AG09309 (cell line): ENCODE measurements around the gene IL10.

Experiments
- DNase-seq: peaks from one replicate; pipeline ENCODE4 v3.0.0-alpha.2; 2010; ENCODE audit warnings: low read depth
- H3K4me3 ChIP-seq: 2 replicates; pipeline ENCODE4 v1.5.1; 2011; ENCODE audit warnings: mild to moderate bottlenecking, low read depth, low read length, moderate library complexity; ENCODE audit not compliant: control insufficient read depth
- CTCF ChIP-seq: IDR thresholded peaks from 2 replicates; pipeline ENCODE4 v1.5.1; 2011; ENCODE audit warnings: mild to moderate bottlenecking, low read depth, low read length, inconsistent platforms; ENCODE audit not compliant: insufficient read depth, control insufficient read depth; ENCODE audit errors: missing control alignments

The IL10 gene

DNA sequence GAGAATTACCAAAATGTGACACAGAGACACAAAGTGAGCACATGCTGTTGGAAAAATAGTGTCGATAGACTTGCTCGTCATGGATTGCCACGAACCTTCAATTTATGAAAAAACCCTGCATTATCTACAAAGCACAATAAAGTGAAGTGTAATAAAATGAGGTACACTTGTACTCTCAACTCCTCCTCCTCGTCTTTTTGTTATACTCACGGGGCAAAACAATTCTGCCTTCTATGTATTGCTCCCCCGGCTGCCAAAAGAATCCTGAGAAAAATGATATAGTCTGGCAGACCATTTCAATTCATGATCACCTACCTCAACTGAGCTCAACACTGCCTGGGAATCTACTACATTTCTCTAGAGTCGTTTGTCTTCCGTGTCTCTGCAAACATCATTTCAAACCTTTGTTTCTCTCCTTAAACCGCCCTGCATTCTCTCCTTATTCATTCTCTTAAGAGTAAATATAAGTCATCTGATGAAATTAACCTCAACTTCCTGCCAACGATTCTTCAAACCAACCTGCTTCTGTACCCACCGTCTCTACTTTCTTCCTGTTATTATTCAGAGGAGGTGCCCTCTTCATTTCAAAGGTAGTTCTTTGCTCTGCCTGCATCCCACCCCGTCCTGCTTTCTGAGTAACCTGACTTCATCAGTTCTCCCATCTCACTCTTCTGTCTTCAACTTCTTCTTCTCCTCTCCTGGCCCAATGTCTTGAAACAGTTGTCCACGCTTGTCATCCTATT lies 14.6 kb downstream of the IL10 start:
- no peak for DNase-seq

DNA sequence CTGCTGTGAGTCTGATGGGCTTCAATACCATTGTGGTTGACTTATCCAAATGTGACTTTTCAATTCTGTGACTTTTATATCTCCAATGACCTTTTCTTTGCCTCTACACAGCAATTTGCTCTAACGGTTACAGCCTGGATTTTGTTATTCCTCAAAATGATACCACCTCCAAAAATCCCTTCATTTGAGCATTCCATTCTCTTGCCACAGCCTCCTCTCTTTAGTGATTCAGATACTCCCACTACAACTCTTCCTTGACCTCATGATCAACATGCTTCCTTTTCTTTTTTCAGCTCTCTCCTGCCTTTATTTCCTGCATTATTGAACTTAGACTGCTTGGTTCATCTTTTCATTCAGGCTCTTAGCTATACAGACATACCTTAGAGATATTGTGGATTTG lies 18.3 kb downstream of the IL10 start:
- no peak for DNase-seq

More for the DNA sequence above, 14.6 kb downstream of the IL10 start:
- H3K4me3 ChIP-seq = no peak overlapping the region
- no peak for TF ChIP-seq CTCF

DNA sequence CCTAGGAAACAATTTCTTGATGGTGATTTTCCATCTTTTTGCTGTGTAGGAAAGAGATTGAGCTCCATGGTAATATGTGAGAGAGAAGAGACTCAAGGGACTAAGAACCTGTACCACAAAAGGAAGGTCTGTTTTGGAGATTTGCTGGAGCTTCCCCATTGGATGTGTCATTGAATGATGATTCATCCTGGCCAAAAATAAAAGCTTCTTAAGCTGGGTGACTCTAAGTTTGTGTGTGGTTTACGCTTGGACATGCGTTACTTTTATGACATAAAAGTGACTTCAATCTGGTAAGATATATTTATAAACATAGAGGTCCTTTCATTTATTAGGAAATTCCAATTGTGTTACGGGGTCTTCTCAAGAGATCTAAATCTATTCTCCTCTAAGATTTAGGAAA lies 19.2 kb downstream of the IL10 start:
- TF ChIP-seq CTCF = no peak
- H3K4me3 ChIP-seq = no peak overlapping the region
- no peak for DNase-seq

More for the DNA sequence above, 18.3 kb downstream of the IL10 start:
- H3K4me3 ChIP-seq = no peak overlapping the region
- no peak for TF ChIP-seq CTCF

- no peak for TF ChIP-seq CTCF
- H3K4me3 ChIP-seq = no peak overlapping the region
- no peak for DNase-seq
Observed at GRCh38 chr1:206752481-206752880, 19.8 kb downstream of the IL10 start.

- DNase-seq = no peak
- TF ChIP-seq CTCF = no peak
- no peak overlapping the region for H3K4me3 ChIP-seq
Observed at GRCh38 chr1:206751891-206752290, 20.4 kb downstream of the IL10 start.

GRCh38 chr1:206748348-206749030 lies 23.8 kb downstream of the IL10 start:
- no peak for DNase-seq
- no peak for TF ChIP-seq CTCF
- H3K4me3 ChIP-seq = no peak overlapping the region

DNA sequence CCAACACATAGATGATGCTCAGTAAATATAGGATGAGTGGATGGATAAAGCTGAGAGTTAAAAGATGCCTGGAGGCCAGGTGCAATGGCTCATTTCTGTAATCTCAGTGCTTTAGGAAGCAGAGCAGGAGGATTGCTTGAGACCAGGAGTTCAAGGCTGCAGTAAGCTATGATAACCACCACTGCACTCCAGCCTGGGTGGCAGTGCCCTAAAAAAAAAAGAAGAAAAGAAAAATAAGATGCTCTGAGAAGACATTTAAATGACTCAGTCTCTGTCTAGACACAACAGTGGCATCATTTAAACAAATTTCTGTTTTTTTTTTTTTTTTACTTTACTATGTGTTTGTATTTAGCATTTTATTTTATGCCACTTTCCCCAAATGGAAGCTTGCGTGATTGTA lies 27.0 kb downstream of the IL10 start:
- TF ChIP-seq CTCF = no peak
- DNase-seq = no peak
- H3K4me3 ChIP-seq = no peak overlapping the region
